GM18909 (cell line): ENCODE data around the gene HCFC1.

Experiments used
- ATAC-seq: cut with Tn5 transposase; IDR thresholded peaks from one replicate; pipeline ENCODE4 v1.9.1; 2021; ENCODE audit warnings: mild to moderate bottlenecking; ENCODE audit not compliant: unreplicated experiment, poor library complexity

HCFC1 gene

GRCh38 chrX:153971450-153972367 lies at the start of gene HCFC1:
HCFC1 (minus strand) TSS chrX:153971818; CDS start chrX:153970840, 978 bp downstream.
- peak; percentile 50 for ATAC-seq

GRCh38 chrX:154021131-154021611 lies 49.6 kb upstream of the HCFC1 start:
- ATAC-seq, result no peak

- no peak for ATAC-seq
These were observed 49.0 kb upstream of the HCFC1 start for GRCh38 chrX:154020536-154021115.

- ATAC-seq, result peak; percentile 65
These were observed 48.3 kb upstream of the HCFC1 start, which contains the start of gene IRAK1 for GRCh38 chrX:154019633-154020528. IRAK1 (minus strand) TSS chrX:154019902; CDS start chrX:154019812, 90 bp downstream.

GRCh38 chrX:154019061-154019621 lies 47.5 kb upstream of the HCFC1 start:
- peak; percentile 3 for ATAC-seq

- ATAC-seq, result no peak
These were observed 47.0 kb upstream of the HCFC1 start for GRCh38 chrX:154018518-154019060.

GRCh38 chrX:154017766-154018517 lies 46.3 kb upstream of the HCFC1 start:
- no peak for ATAC-seq

- ATAC-seq, result no peak
These were observed 44.9 kb upstream of the HCFC1 start for GRCh38 chrX:154016366-154017076.

GRCh38 chrX:154015581-154016264 lies 44.1 kb upstream of the HCFC1 start:
- no peak for ATAC-seq

- no peak for ATAC-seq
These were observed 43.1 kb upstream of the HCFC1 start for GRCh38 chrX:154014429-154015380.

GRCh38 chrX:154013614-154014360 lies 42.2 kb upstream of the HCFC1 start:
- no peak for ATAC-seq

- no peak for ATAC-seq
These were observed 41.4 kb upstream of the HCFC1 start for GRCh38 chrX:154013001-154013421.

- no peak for ATAC-seq
These were observed 40.8 kb upstream of the HCFC1 start for GRCh38 chrX:154012336-154012991.

- ATAC-seq, result no peak
These were observed 40.0 kb upstream of the HCFC1 start for GRCh38 chrX:154011376-154012335.
